GM21529 (cell line): ENCODE measurements around the gene C3orf20.
"Not testable (repeated sequence)": the region's sequence is repeated elsewhere in the genome, so short reads cannot be mapped to it uniquely, and the experiment has no call there.

Source experiments
- ATAC-seq: cut with Tn5 transposase; IDR thresholded peaks from one replicate; pipeline ENCODE4 v1.9.1; 2021; ENCODE audit not compliant: unreplicated experiment

Gene C3orf20

DNA sequence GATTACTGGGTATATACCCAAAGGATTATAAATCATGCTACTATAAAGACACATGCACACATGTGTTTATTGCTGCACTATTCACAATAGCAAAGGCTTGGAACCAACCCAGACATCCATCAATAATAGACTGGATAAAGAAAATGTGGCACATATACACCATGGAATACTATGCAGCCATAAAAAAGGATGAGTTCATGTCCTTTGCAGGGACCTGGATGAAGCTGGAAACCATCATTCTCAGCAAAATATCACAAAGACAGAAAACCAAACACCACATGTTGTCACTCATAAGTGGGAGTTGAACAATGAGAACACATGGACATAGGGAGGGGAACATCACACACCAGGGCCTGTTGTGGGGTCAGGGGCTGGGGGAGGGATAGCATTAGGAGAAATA is 78.0 kb downstream of the C3orf20 start:
- not testable (repeated sequence) for ATAC-seq

DNA sequence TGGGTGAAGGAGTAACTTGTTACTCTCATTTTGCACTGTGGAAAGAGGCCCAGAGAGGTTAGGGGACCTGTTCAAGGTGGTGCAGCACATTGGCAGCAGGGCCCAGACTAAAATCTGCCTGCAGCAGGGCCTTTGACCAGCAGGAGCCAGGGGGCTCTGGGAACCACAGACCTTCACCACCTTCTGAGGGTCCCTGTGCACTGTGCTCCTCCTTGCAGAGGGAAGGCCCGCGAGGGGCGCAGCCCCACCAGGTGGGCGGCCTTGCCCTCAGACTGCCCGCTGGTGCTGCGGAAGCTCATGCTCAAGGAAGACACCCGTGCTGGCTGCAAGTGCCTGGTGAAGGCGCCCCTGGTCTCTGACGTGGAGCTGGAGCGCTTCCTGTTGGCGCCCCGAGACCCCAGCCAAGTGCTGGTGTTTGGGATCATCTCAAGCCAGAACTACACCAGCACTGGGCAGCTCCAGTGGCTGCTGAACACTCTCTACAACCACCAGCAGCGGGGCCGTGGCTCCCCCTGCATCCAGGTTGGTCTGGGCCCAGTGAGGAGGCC is 82.3 kb downstream of the C3orf20 start:
- no peak for ATAC-seq

DNA sequence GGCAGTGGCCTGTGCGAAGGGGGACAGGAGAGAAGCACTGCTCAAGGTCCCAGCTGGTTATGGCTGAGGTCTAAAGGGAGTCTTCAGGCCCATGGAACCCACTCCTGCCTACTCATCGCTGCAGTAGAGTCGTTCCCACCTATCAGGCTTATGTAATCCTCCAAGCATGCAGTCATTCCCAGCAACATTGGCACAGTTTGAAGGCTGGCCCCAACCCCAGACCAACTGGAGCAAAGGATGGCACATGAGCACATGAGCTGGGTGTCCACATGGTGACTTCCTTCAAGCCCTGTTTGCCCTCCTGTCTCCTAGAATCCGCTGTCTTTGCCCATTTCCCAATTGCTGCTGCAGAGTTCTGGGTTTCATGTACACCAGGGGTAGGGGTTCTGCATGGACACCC is 83.4 kb downstream of the C3orf20 start:
- no peak for ATAC-seq

DNA sequence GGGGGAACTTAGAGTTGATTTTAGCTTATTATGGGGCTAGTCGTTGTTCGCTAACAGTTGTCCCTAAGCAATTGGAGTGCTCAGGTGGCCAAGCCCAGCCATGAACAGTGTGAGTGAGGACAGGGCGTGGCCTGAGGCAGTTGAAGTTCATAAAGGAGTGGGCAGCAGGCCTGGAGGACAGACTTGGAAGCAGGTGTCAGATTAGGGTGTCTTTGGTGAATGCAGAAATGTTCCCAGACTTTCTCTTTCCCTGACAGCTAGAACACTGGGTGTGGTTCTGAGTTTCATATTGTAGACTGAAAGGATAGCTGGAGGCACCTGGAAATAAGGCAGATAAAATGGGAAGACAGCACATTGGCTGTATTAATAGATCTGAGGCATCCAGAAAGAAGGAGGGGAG is 84.0 kb downstream of the C3orf20 start:
- ATAC-seq, result no peak

DNA sequence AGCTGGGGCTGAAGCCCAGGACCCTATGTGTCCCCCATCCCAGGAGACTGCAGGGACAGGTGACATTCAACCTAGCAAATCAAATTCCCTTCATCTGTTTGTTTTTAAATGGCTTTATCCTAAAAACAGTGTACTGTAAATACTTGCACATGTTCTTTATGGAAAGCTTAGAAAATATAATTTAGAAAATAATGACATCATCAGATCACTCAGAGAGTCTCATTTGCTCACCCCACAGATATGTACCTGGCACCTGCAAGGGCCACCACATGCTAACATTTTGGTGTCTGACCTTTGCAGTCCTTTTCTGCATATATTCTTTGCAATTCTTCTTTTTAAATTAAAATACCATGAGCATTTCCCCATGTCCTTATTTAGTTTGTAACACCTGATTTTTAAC is 85.2 kb downstream of the C3orf20 start:
- no peak for ATAC-seq

DNA sequence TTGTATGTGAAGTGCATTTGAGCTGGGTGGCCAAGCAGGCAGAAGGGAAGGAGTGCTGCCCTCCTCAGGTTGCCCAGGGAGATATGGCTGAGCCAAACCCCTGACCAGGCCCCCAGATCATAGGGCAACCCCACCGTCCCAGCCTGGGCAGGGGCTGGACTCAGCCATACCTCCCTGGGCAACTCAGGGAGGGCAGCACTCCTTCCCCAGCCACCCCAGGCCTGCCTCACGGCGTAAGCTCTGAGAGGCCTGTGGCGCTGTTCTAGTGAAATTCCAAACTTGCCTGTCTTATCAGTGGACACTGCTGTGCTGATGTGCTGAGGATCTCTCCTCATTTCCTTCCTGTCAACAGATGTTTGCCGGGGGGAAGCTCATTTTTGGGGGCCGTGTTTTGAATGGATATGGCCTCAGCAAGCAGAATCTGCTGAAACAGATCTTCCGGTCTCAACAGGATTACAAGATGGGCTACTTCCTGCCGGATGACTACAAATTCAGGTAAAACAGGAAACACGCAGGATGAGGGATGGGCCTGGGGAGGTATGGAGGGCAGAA is 86.3 kb downstream of the C3orf20 start:
- ATAC-seq, result no peak

DNA sequence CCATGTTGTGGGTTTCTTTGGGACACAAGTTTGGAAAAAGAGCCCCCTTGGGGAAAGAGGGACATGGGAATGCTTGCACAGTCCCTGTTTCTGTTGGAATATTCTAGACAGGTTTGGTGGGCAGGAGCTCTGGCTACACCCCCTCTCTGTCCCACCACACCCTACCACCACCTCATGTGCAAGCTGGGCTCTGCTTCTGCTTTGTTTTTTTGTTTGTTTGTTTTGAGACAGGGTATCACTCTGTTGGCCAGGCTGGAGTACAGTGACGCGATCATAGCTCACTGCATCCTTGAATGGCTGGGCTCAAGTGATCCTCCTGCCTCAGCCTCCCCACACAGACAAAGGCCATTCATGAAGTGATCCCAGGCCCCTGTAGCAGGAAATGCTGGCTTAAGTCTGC is 86.9 kb downstream of the C3orf20 start:
- no peak for ATAC-seq

DNA sequence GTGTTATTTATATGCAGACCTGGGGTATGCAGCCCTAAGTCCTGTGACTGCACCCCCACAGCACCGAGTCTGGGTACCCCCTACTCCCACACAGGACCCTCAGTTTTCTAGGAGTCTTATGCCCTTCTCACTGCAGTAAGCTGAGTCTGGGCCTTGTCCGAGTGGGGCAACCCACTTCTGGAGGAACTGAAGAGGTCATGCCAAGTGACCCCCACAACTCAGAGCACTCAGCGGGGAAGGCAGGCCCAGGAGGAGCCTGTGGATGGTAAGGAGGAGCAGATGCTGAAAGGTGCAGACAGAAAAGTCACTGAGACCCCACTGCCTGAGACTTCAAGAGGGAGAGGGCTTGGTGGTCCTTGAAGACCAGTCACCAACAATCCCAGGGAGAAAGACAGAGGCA is 87.8 kb downstream of the C3orf20 start:
- no peak for ATAC-seq

DNA sequence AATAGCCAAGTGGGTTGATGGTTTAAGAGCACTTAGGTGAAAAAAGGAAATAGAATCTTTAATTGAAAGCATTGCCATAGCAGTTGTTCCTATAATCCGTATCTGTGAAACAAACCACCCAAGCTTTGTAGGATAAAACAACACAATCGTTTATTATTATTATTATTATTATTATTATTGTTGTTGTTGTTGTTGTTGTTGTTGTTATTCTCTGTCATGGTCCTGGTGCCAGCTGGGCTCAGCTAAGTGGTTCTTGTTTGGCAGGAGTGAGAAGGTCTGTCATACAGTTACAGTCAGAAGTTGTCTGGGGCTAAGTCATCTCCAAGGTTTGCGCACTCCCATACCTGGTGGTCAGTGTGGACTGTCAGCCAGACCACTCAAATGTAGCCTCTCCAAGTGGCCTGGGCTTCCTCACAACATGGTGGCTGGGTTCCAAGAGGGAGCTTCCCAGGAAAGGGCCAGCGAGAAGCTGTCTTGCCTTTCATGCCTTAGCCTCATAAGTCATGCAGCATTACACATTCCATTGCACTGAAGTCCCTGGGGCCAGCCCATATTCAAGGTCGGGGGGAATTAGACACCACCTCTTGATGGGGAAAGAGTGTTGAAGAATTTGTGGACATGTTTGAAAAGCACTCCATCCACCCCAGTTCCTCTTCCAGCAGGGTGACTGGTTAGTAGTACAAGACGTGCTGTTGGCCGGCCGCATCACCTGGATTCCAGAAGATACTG is 89.6 kb downstream of the C3orf20 start:
- no peak for ATAC-seq

DNA sequence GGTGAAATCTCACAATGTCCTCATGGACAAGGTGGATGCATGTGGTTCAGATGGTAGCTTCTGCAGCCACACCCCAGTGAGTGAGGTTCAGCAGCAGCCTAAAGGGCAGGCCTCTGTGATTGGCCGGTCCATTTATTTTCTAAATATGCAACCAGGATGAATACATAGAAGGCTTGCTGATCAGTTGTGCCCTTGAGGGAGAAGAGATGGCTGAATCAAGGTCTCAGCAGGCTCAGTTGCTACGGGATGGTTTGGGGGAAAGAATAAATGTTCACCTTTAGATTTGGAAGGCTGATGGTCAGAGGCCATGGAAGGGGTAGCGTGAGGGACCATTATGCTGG is 90.1 kb downstream of the C3orf20 start:
- no peak for ATAC-seq

DNA sequence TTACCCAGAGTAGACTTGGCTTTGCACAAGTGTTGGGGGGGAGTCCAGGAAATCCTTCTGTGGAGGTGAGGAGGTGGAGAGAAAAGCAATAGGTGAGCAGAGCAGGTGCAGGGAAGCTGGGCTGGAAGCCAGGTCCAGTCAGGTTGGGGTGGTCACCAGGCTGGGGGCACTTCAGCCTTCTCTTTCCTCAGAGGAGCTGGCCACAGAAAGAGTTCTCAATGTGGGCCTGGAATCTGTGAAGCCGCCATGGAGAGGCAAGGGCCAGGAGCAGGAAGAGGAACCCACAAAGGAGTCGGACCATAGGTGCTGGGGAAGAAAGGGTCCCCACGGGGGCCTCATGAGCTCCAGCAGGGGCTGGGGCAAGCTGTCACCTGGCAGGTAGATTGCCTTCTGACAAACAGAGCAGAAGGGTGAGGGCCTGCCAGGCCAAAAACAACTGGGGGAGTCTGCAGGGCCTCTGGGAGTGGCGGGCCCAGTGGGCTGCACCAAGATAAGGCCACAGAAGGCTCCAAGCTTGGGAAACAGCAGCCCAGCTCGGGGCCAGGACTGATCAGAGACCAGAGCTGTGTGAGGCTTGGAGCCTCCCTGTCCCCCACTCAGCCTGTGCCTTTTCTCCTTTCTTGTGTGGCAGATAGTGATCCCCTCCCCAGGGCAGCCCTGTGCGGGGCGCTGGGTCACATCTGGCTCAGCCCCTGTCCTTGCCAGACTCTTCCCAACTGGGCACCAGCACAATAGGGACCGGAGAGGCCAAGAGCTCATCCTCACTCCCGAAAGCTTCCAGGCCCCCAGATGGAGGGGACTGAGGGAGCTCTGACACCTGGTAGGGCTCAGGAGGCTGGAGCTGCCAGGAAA is 90.9 kb downstream of the C3orf20 start:
- no peak for ATAC-seq

DNA sequence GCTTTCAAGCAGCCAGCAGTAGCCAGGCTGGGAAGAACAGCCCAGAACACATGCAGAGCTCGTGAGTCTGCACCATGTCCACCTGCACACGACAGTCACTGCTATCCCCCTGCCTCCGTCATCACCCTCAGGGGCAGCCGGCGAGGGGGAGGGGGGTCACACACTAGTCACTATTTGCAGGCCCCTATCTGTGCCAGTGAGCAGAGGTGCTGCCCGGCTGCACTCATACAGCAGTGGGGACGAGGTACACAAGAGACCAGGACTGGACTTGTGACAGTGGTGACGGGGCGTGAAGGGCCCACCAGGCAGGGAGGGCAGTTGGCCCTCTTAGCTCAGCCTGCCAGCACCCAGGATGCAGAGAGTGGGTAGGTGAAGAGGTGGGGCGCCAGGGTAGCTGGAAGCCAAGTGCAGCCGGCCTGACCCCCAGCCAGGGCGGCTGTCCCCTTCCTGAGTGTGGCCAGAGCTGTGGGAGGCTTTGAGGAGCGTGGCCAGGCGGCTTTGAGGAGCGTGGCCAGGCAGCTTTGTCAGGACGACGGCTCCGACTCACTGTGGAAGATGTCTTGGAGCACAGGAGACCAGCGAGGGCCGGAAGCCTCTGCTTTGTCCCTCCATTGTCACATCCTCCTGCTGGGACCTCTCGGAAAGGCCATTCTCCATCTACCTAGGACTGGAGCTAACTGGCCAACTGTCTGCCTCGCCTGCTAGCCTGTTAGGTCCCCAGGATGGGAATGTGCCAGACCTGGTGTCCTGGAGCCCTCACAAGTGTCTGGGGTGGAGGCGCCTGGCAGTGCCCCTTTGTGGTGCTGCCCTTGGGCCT is 91.7 kb downstream of the C3orf20 start:
- ATAC-seq, result no peak

DNA sequence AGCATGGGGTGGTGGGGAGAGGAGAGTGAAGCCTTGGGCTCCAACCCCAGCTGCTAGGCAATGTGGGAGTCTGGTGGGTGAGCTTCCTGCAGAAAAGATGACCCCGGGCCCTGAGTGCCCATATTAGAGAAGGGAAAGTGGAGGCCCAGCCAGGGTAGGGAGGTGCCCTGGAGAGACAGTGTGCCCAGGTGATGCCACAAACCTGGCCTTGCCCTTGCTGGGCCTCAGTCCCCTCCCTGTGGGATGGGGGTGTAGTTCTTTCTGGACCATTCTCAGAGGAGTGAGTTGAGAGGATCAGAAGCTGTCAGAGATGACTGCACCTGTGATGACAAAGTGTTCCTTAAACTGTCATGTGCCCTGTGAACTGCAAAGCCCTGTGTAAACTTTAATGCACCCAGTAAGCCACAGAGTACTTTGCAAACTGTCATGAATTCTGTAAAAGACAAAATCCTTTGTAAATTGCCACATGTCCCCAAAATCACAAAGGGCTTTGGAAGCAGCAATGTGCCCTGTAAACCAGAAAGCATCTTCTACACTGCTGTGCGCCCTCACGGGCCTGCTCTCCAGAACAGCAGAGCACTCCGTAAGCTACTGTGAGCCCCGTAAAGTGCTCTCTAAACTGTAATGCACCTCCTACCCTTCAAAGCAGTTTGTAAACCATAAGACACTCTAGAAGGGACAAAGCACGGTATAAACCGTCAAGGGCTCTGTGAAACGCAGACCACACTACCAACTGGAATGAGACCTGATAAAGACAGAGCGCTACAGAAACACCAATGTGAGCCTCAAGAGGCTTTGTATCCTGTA is 92.5 kb downstream of the C3orf20 start:
- no peak for ATAC-seq

DNA sequence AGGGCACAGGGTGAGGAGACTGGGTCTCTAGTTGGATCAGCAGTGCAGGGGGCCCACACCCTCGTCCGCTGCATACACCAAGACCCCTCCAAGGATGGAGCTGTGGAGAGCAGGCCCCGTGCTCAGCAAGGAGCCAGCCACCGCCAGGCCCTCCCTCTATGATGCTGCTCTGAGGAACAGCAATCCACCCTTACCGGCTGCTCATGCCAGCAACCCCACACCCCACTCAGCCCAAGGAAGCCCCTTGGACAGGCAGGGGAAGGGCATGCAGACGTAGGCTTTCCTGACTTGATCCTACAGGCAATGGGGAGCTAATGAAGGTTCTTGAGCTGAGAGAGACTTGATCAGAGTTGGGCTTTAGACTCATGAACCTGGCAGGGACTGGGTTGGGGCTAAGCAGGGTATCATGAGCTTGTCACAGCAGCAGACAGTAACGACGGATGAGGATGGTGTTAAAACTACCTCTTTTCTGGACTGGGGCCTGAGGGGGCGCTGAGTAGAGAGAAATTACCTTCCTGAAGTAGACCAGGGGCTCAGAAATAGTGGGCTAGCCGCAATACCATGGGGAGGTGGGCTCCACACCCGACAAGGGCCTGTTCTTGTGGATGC is 93.3 kb downstream of the C3orf20 start:
- no peak for ATAC-seq

DNA sequence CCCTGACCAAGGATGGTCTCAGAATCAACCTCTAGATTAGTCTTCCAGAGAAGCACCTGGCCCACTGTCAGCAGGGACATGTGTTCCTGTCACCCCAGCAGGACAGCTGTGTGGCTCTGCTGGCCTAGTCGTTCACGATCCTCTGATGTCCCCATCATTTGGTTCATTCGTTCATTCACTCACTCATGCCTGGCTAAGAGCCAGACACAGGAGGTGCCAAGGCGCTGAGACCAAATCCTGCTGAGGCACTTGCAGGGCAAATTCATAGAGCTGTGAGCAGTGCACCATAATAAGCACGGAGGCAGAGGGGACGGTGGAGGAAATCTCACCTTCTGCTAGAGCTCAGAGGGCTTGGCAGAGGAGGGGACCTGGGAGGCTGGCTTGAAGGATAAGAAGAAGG is 93.9 kb downstream of the C3orf20 start:
- ATAC-seq, result no peak

DNA sequence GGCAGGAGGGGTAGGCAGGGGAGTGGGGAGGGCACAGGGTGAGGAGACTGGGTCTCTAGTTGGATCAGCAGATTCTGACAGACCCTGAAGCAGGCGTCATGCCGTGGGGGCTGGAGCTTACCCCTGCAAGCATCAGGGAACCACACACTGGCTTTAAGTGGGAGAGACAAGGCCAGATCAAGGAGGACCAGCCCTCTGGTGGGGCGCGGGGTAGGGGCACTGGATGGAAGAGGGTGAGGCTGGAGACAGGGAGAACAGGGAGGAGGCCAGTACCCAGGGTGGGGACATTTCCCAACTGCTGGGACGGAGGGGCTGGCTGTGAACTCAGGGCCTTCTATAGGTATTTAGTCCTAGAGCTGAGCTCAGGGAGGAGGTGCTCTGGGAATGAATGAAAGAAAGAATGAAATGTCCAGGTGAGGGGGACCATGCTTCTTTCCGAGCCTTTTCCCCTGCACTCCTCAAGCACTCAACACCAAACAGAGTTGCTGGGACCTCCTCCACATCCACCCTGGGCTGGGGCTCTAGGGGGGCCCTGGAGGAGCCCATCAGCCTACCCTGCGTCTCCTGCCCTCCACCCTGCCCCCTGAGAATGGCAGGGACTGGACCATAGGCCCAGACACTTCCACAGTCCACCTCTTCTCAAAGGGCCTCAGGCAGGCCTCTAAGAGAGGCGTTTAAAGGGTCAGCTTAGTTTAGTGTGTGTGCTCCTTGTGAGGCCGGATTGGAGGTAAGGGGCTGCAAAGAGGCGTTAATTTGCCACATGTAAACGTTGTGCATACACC is 94.8 kb downstream of the C3orf20 start:
- no peak for ATAC-seq

DNA sequence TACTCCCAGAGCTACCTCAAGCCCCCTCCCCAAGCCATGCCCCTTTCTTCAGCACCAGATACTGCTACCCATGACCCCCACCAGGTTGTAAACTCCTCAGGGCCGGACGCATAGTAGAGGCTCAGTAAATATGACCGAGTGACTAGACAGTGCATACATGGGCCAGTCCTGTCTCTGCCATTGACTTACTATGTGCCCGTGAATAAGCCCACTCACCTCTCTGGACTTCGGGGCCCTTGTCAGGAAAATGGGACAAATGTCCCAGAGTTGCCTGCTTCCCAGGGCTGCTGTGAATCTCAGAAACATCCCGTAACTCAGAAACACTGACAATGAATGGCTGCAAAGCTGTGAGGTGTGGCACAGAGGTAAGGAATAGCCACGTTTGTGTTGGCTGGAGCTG is 95.7 kb downstream of the C3orf20 start:
- ATAC-seq, result no peak

DNA sequence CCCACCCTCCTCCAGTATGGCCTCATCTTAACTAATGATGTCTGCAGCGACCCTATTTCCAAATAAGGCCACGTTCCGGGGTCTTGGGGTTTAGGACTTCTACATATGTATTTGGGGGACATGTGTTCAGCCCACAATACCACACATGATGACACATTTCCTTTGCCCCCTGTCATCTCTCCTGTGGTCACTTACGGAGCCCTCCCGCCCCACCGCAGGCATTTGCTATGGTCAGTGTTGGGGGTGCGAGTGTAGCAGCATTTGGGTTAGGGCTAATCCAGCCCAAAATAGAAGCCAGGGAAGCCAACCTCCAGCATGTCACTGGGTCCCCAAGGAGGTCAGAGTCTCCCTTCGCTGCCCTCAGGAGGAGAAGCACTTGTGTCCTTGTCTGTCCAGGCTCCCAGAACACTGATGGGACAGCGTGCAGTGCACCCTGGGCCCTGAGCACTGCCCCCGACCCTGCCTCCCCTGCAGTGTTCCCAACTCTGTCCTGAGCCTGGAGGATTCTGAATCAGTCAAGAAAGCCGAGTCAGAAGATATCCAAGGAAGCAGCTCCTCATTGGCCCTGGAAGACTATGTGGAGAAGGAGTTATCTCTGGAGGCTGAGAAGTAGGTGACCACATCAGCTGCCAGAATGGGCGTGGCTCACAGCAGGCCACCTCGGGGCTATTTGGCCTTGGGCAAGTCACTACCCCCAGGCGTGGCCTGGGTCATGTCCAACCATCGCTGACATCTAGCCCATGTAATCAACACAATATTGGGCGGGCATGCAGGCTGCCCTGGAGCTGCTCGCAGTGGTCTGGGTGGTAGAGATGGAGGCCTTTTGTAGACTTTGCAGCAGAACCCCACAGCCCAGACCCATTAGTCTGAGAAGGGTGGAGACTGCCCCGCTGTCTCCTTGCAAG is 96.9 kb downstream of the C3orf20 start:
- no peak for ATAC-seq
